ENCODE measurements around the gene RAPGEF6. TPM values are rescaled to one million over a fixed set of nuclear protein-coding genes. Genes with fewer than 3 reads are reported as not detected.

RAPGEF6 gene
- total and polyA plus RNA-seq, 7 donors = 1.8 to 30.5 (median 16.1) TPM

- intact Hi-C loops (cut with DNase I) = no loop called here
- no peak for DNase-seq
- H3K9me3 ChIP-seq = no peaks in the 10 kb centered on the region
- no peak for TF ChIP-seq POLR2AphosphoS5 (IDR thresholded peaks at IDR 0.05)
- TF ChIP-seq CTCF (IDR thresholded peaks at IDR 0.05) = no peak
- no peak for TF ChIP-seq EP300 (IDR thresholded peaks at IDR 0.05)
- no peak for TF ChIP-seq POLR2A (IDR thresholded peaks at IDR 0.05)
- H3K36me3 ChIP-seq = peaks cover 0 to 15% (median 2%) of the 10 kb centered on the region in 4 donors
- 48 to 77% methylated on average over 6 of the region's 6 CpGs for WGBS, 2 donors
- no peaks in the 10 kb centered on the region for H3K27me3 ChIP-seq
- no peak overlapping the region for H3K27ac ChIP-seq
- no peaks in the 10 kb centered on the region for H3K4me1 ChIP-seq
- H3K4me3 ChIP-seq = no peak overlapping the region
Measured at GRCh38 chr5:131514316-131515283, 120.4 kb downstream of the RAPGEF6 start.

GRCh38 chr5:131513780-131514179 is 121.2 kb downstream of the RAPGEF6 start:
- intact Hi-C loops (cut with DNase I) = no loop called here
- Histone ChIP-seq H3K36me3 (peaks cover 0 to 13% (median 0%) of the 10 kb centered on the region in 4 donors), H3K27ac (no peak overlapping the region), H3K9me3 (no peaks in the 10 kb centered on the region), H3K4me3 (no peak overlapping the region), H3K4me1 (no peaks in the 10 kb centered on the region), H3K27me3 (no peaks in the 10 kb centered on the region)
- TF ChIP-seq CTCF (IDR thresholded peaks at IDR 0.05) (no peak), EP300 (IDR thresholded peaks at IDR 0.05) (no peak), POLR2A (IDR thresholded peaks at IDR 0.05) (no peak), POLR2AphosphoS5 (IDR thresholded peaks at IDR 0.05) (no peak)
- DNase-seq = no peak
- 81 to 87% methylated on average over 6 of the region's 6 CpGs for WGBS, 2 donors

- intact Hi-C loops (cut with DNase I) = no loop called here
- no peaks in the 10 kb centered on the region for H3K27me3 ChIP-seq
- no peak for DNase-seq
- no peaks in the 10 kb centered on the region for H3K9me3 ChIP-seq
- no peak overlapping the region for H3K4me3 ChIP-seq
- no peak for TF ChIP-seq POLR2A (IDR thresholded peaks at IDR 0.05)
- no peak for TF ChIP-seq POLR2AphosphoS5 (IDR thresholded peaks at IDR 0.05)
- no peaks in the 10 kb centered on the region for H3K4me1 ChIP-seq
- peaks cover 0 to 27% (median 0%) of the 10 kb centered on the region in 4 donors for H3K36me3 ChIP-seq
- WGBS, 2 donors = 96 to 98% methylated on average over 5 of the region's 5 CpGs
- no peak overlapping the region for H3K27ac ChIP-seq
Measured at GRCh38 chr5:131511934-131512333, 123.1 kb downstream of the RAPGEF6 start.

GRCh38 chr5:131509801-131510200 is 125.2 kb downstream of the RAPGEF6 start:
- Histone ChIP-seq H3K4me3 (no peak overlapping the region), H3K27me3 (no peaks in the 10 kb centered on the region), H3K27ac (no peak overlapping the region), H3K4me1 (no peaks in the 10 kb centered on the region), H3K36me3 (peaks cover 0 to 47% (median 0%) of the 10 kb centered on the region in 4 donors), H3K9me3 (no peaks in the 10 kb centered on the region)
- no peak for TF ChIP-seq EP300 (IDR thresholded peaks at IDR 0.05)
- TF ChIP-seq POLR2A (IDR thresholded peaks at IDR 0.05) = no peak
- TF ChIP-seq CTCF (IDR thresholded peaks at IDR 0.05) = no peak
- no peak for TF ChIP-seq POLR2AphosphoS5 (IDR thresholded peaks at IDR 0.05)
- DNase-seq = no peak
- intact Hi-C loops (cut with DNase I) = no loop called here

- WGBS, 2 donors = 77 to 93% methylated on average over 1 of the region's 1 CpG
- no peak overlapping the region for H3K4me3 ChIP-seq
- no peaks in the 10 kb centered on the region for H3K27me3 ChIP-seq
- H3K36me3 ChIP-seq = peaks cover 0 to 80% (median 3%) of the 10 kb centered on the region in 4 donors
- no peak overlapping the region for H3K27ac ChIP-seq
- DNase-seq = no peak
- TF ChIP-seq EP300 (IDR thresholded peaks at IDR 0.05) = no peak
- TF ChIP-seq POLR2AphosphoS5 (IDR thresholded peaks at IDR 0.05) = no peak
- no peak for TF ChIP-seq CTCF (IDR thresholded peaks at IDR 0.05)
- no peak for TF ChIP-seq POLR2A (IDR thresholded peaks at IDR 0.05)
- no peaks in the 10 kb centered on the region for H3K4me1 ChIP-seq
- H3K9me3 ChIP-seq = no peaks in the 10 kb centered on the region
- intact Hi-C loops (cut with DNase I) = no loop called here
Measured at GRCh38 chr5:131505237-131505908, 129.7 kb downstream of the RAPGEF6 start.
